HUES64 (cell line): ENCODE measurements around the gene TRIM3.

Source experiments
- H3K27ac ChIP-seq: 2 replicates; pipeline ENCODE4 v1.7.0; 2013; ENCODE audit warnings: low read depth, low read length, inconsistent platforms
- H3K27me3 ChIP-seq: 2 replicates; pipeline ENCODE4 v1.6.1; 2013; ENCODE audit warnings: mild to moderate bottlenecking, low read length; ENCODE audit not compliant: insufficient read depth
- H3K36me3 ChIP-seq: 2 replicates; pipeline ENCODE4 v1.6.1; 2013; ENCODE audit warnings: mild to moderate bottlenecking, low read length; ENCODE audit not compliant: insufficient read depth
- H3K4me1 ChIP-seq: 2 replicates; pipeline ENCODE4 v1.6.1; 2013; ENCODE audit warnings: mild to moderate bottlenecking, low read length, moderate library complexity; ENCODE audit not compliant: insufficient read depth
- H3K4me3 ChIP-seq: 2 replicates; pipeline ENCODE4 v1.5.1; 2013; ENCODE audit warnings: mild to moderate bottlenecking, low read length, moderate library complexity
- H3K9ac ChIP-seq: 2 replicates; pipeline ENCODE4 v1.6.1; 2013; ENCODE audit warnings: mild to moderate bottlenecking, low read depth, low read length
- H3K9me3 ChIP-seq: 2 replicates; pipeline ENCODE4 v1.6.1; 2013; ENCODE audit warnings: low read depth, low read length; ENCODE audit not compliant: insufficient read depth
- WGBS: fragments of 150-250, 120-280 bp; methylation state at CpG from one replicate; pipeline ENCODE4 v1.1.7; 2013; ENCODE audit warnings: missing lambda C conversion rate; 5-methylcytosine and 5-hydroxymethylcytosine counted together

Gene TRIM3

DNA sequence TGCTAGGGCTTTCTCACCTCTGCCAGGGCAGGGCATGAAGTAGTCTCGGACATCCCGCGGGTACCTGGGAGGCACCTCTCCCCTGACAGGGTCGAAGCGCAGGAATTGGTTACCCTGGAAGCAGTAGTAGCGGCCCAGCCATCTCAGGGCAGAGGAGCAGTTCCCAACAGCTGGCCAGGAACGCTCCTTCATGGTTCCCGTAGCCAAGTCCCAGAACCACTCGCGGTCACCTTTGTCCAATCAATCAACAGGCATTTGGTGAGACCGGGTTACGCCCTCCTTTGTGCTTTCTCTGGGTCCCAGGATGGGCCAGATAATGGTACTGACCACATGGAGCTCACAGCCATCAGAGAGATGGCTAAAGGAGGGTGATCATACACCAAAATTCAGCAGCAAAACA lies 36.3 kb downstream of the TRIM3 start:
- Histone ChIP-seq H3K4me3 (no peak overlapping the region), H3K9ac (no peak overlapping the region), H3K4me1 (no peaks in the 10 kb centered on the region), H3K36me3 (no peaks in the 10 kb centered on the region), H3K27ac (no peak overlapping the region), H3K27me3 (no peaks in the 10 kb centered on the region), H3K9me3 (no peaks in the 10 kb centered on the region)
- 92% methylated on average over 12 of the region's 12 CpGs for WGBS

DNA sequence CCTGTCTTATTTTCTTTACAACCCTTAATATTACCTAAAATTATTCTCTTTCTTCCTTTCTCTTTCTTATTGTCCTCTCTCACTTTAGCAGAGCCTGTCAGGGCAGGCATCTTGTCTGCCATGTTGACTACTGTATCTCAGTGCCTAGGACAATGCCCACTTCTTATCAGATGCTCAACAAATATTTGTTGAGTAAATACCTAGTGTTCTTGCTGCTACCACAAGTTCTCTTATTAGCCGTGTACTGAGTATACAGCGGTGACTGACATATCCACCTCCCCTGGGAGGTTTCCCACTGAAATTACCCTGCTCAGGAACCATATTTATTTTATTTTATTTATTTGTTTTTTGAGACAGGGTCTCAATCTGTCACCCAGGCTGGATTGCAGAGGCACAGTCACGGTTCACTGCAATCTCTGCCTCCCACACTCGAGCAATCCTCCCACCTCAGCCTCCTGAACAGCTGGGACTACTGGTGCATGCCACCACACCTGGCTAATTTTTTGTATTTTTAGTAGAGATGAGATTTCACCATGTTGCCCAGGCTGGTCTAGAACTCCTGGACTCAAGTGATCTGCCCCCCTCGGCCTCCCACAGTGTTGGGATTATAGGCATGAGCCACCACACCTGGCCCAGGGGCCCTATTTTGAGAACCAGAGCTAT lies 39.6 kb downstream of the TRIM3 start:
- WGBS = 88% methylated on average over 5 of the region's 5 CpGs
- Histone ChIP-seq H3K9ac (no peak overlapping the region), H3K9me3 (no peaks in the 10 kb centered on the region), H3K4me3 (no peak overlapping the region), H3K4me1 (no peaks in the 10 kb centered on the region), H3K36me3 (no peaks in the 10 kb centered on the region), H3K27ac (no peak overlapping the region), H3K27me3 (no peaks in the 10 kb centered on the region)

DNA sequence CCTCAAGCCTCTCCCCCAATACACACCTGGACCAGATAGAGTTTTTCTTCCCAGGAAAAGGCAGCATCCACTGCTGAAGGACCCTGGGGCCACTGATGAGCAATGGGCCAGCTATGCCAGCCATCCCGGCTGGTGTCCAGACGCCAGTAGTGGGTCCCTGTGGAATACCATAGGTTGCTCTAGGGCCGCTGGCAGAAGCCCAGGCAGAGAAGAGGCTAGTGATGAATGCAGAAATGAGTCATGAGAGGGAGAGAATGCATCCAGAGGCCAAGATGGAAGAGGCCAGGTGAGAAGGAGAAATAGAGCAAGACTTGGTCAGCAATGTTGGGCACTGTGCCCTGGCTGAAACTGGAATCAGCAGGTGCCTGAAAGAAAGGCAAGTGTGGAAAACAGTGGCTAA lies 41.9 kb downstream of the TRIM3 start:
- Histone ChIP-seq H3K36me3 (no peaks in the 10 kb centered on the region), H3K27ac (no peak overlapping the region), H3K4me3 (no peak overlapping the region), H3K9me3 (no peaks in the 10 kb centered on the region), H3K9ac (no peak overlapping the region), H3K27me3 (no peaks in the 10 kb centered on the region), H3K4me1 (peaks cover 5% of the 10 kb centered on the region)
- 82% methylated on average over 3 of the region's 3 CpGs for WGBS

DNA sequence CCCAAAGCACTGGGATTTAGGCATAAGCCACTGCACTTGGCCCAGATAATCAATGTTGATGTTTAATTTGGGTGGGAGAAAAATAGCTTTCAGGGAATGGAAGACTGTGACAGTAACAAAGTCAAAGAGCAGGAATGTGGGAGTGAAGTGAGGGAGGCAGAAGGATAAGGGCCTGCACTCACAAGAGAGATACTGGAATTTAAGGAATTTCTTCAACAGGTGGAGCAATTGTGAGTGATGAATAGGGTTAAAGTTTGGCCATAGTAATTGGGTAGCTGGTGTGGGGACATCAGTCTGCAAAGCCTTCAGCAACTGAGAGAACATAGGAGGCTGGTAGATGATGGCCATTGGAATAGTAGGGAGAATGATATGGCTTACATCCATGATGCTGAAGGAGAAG lies 46.2 kb downstream of the TRIM3 start:
- Histone ChIP-seq H3K36me3 (no peaks in the 10 kb centered on the region), H3K9me3 (no peaks in the 10 kb centered on the region), H3K27ac (no peak overlapping the region; the same call in 1 of the 2 replicates), H3K4me3 (no peak overlapping the region), H3K9ac (no peak overlapping the region), H3K4me1 (peaks cover 5% of the 10 kb centered on the region), H3K27me3 (peaks cover 13% of the 10 kb centered on the region; the same call in 1 of the 2 replicates)

DNA sequence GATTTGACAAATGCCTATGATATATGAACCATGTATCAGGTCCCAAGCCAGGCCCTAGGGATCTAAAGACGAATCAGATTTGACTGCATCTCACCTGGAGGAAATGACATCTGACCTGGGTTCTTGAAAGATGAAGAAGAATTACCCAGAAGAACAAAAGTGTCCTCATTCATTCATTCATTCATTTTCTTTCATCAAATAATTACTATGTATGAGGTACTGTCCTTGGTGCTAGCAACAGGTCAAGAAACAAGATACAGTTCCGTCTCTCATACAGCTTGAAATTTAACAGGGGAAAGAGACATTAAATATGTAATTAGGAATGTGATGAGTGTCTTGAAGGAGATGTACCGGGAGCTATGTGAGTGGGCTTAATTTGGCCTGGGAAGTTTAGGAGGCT lies 53.1 kb downstream of the TRIM3 start:
- Histone ChIP-seq H3K4me1 (no peaks in the 10 kb centered on the region; the same call in 1 of the 2 replicates), H3K27ac (no peak overlapping the region), H3K4me3 (no peak overlapping the region), H3K9ac (no peak overlapping the region), H3K36me3 (no peaks in the 10 kb centered on the region), H3K9me3 (no peaks in the 10 kb centered on the region), H3K27me3 (peaks cover 34% of the 10 kb centered on the region)
- WGBS = 92% methylated on average over 3 of the region's 3 CpGs

DNA sequence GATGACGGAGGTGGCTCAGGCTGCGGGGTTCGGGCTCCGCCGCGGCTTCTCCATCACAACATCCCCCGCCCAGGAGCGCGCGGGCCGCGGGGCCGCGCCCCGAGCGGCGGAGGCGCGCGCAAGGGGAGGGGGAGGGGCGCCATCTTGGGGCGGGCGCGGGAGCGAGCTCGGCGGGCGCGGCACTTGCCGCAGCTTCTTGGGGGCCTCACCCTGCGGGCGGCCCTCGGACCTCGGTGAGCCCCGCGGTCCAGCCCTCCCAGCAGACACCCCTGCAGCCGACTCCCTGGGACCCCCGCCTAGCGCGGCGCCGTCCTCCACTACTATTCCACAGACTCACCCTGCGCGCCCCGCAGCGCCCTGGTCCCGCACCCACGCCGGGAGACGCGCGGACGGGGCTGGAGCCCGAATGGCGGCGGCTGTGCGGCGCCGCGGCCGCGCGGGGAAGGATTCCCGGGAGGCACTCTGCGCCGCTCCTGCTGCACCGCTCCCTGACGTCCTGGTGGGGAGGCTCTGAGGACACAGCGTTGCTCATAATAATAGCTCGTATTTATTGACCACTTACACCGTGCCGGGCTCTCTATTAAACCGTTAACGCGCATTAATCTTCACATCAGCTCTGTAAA lies 54.6 kb downstream of the TRIM3 start, which contains the start of gene APBB1:
Gene APBB1 (minus strand): TSS at position 86 of the 623 bp plus-strand sequence. CDS start 7,747 bp downstream, outside the sequence.
- WGBS = under 1% methylated on average over 75 of the region's 75 CpGs
- Histone ChIP-seq H3K4me3 (peak within 1 kb of the TSS; percentile 62), H3K9ac (peak within 1 kb of the TSS; percentile 68), H3K36me3 (no peaks in the 10 kb centered on the region), H3K9me3 (no peaks in the 10 kb centered on the region), H3K27ac (no peak within 1 kb of the TSS), H3K27me3 (peaks cover 34% of the 10 kb centered on the region), H3K4me1 (no peaks in the 10 kb centered on the region; the same call in 1 of the 2 replicates)

DNA sequence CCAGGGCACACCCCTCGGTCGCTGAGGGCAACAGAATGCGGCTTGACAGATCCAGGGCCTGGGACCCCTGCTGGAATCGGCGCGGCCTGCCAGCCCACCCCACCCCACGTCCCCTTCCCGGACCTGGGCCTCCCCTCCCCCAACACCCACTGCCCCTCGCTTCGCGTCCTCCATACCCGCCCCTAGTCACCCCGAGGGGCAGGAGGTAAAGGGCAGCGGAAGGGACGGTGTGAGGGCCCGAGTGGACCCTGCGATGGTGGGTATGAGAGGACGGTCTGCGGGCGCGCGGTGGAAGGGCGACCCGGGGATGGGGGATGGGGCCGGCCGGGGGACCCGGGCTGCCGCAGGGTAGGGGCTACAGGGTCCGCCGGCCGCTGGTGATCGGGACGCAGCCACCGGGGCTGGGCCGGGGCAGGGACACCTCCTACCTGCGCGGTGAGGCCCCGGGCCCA lies 55.2 kb downstream of the TRIM3 start:
- WGBS = under 1% methylated on average over 33 of the region's 38 CpGs
- H3K9ac ChIP-seq = peak overlapping the region; percentile 38; the same call in 1 of the 2 replicates
- H3K4me1 ChIP-seq = no peaks in the 10 kb centered on the region; the same call in 1 of the 2 replicates

DNA sequence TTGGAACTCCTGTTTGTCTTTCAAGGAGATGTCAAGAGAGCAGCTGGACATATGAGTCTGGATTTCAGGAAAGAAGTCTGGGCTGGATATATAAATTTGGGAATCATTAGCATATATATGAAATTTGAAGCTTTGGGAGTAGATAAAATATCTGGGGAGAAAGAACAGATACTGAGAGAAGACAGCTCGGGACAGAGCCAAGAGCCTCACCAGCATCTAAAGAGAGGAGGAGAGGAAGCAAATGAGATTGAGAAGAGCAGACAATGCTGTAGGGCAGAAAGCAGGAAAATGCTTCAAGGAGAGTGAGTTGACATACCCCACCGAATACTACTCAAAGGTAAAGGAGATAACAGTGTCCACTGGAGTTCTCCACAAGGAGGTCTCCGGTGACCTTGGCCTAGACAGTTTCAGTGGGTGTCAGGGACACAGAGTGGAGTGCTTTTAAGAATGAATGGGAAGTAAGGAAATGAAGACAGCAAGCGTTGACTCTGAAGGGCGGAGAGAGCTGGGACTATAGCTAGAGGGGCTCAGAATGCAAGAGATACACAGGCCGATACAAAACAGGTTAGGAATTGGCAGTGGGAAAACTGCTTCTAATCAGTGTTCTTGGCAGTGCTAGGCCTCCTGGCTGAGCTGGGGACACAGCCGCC lies 55.7 kb downstream of the TRIM3 start:
- no peak overlapping the region for H3K9ac ChIP-seq

More for the DNA sequence above, 55.2 kb downstream of the TRIM3 start:
- H3K4me3 ChIP-seq = peak overlapping the region; percentile 62
- no peaks in the 10 kb centered on the region for H3K9me3 ChIP-seq
- H3K27ac ChIP-seq = no peak overlapping the region
- H3K36me3 ChIP-seq = no peaks in the 10 kb centered on the region
- H3K27me3 ChIP-seq = peaks cover 31% of the 10 kb centered on the region

DNA sequence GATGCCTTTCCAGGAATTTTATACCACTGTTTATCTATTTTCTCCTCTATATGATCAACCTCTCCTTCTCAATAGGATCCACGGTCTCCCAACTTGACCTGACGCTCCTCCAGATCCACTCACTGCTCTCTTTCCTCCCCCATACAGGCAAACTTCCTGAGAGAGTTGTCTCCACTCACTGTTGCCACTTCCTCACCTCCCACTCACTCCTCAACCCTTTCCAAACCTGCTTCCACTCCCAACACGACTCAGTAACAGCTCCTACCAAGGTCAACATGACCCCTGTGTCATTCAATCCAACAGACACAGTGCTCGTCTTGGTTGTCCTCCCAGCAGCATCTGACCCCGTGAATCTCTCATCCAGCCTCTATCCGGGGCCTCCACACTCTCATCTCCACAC lies 57.9 kb downstream of the TRIM3 start:
- Histone ChIP-seq H3K27ac (no peak overlapping the region), H3K27me3 (peaks cover 16% of the 10 kb centered on the region), H3K4me1 (no peaks in the 10 kb centered on the region; the same call in 1 of the 2 replicates), H3K9ac (no peak overlapping the region), H3K9me3 (no peaks in the 10 kb centered on the region), H3K36me3 (no peaks in the 10 kb centered on the region), H3K4me3 (no peak overlapping the region)
- 88% methylated on average over 6 of the region's 6 CpGs for WGBS

More for the DNA sequence above, 55.7 kb downstream of the TRIM3 start:
- Histone ChIP-seq H3K4me1 (no peaks in the 10 kb centered on the region; the same call in 1 of the 2 replicates), H3K9me3 (no peaks in the 10 kb centered on the region), H3K27me3 (peaks cover 26% of the 10 kb centered on the region), H3K4me3 (peak overlapping the region; percentile 62), H3K36me3 (no peaks in the 10 kb centered on the region), H3K27ac (no peak overlapping the region)
- 57% methylated on average over 7 of the region's 7 CpGs for WGBS

DNA sequence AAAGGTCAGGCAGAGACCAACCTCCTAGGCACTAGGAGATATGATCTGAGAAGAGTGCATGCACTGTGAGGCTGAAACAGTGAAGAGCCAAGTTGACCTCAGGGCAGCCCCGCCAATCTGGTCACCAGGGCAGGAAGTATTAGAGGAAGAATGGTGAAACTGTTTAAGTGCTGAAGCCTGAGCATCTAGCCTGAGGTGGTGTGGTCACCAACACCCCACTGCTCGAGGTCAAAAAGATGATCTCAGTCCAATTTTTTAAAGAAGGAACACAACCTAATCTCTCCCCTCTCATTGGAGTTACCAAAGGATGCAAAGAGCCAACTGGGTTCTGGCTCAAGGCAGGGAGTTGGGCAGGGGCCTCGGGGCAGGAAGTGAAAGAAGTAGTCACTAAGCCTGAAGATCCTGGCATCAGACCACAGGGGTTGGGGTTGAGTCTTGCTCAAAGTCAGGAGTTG lies 58.8 kb downstream of the TRIM3 start:
- no peaks in the 10 kb centered on the region for H3K9me3 ChIP-seq
- H3K4me3 ChIP-seq = no peak overlapping the region
- 89% methylated on average over 3 of the region's 3 CpGs for WGBS
- H3K27me3 ChIP-seq = peaks cover 7% of the 10 kb centered on the region
- H3K27ac ChIP-seq = no peak overlapping the region
- no peaks in the 10 kb centered on the region for H3K36me3 ChIP-seq
- no peaks in the 10 kb centered on the region; the same call in 1 of the 2 replicates for H3K4me1 ChIP-seq
- H3K9ac ChIP-seq = no peak overlapping the region

DNA sequence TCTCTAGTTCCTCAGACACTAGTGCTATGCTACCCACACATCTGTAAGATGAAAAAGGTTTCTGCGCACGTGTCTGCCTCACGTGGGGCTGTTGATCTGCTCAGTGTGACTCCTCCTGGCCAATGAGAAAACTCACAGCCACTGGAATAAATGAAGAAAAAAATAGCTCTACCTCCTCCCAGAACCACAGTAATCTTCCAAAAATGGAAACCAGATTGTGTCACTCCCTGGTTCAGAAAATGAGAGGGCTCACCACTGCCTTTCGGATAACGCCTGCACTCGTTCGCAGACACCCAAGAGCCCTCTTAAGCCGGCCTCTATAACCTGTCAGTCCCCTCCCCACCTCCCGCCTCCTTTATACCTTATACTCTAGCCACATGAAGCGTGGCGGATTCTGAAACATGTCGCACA lies 59.9 kb downstream of the TRIM3 start:
- Histone ChIP-seq H3K27me3 (no peaks in the 10 kb centered on the region), H3K9ac (no peak overlapping the region), H3K9me3 (no peaks in the 10 kb centered on the region), H3K27ac (no peak overlapping the region), H3K4me1 (no peaks in the 10 kb centered on the region), H3K4me3 (no peak overlapping the region), H3K36me3 (no peaks in the 10 kb centered on the region)
- 90% methylated on average over 12 of the region's 12 CpGs for WGBS
